Measurements from ENCODE around the gene GRIN2A.

DNA sequence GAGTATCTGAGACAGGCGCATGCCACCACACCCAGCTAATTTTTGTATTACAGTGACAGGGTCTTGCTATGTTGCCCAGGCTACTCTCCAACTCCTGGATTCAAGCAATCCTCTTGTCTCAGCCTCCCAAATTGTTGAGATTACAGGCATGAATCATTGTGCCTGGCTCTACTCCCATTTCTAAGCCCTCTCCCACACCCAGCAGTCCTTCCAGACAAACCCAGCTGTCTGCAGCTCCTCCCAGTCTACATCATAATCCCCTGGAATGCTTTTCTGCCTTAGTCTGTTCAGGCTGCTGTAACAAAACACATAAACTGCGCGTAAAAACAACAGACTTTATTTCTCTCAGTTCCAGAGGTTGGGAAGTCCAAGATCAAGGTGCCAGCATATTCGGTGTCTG, 144.5 kb downstream of the GRIN2A start:
- TF ChIP-seq POLR2A (IDR thresholded peaks at IDR 0.05; ENCODE audit: low read length), result no peak
- no peak for TF ChIP-seq GATA1 (IDR thresholded peaks at IDR 0.05; ENCODE audit: low read depth, low read length)

Measured in erythroblast (primary cell).